Limb (tissue), 2 donors: ENCODE results near the gene RELN.
A peak's percentile ranks its signal among the peaks of the same experiment; 100 is the strongest.
"Not testable (repeated sequence)": the region's sequence is repeated elsewhere in the genome, so short reads cannot be mapped to it uniquely, and the experiment has no call there.

Experiments
- DNase-seq, 2 donors: peaks; one replicate each; pipeline ENCODE4 v3.0.0-alpha.2; 2016; ENCODE audit errors: extremely low spot score in 2 of 2

Gene RELN

DNA sequence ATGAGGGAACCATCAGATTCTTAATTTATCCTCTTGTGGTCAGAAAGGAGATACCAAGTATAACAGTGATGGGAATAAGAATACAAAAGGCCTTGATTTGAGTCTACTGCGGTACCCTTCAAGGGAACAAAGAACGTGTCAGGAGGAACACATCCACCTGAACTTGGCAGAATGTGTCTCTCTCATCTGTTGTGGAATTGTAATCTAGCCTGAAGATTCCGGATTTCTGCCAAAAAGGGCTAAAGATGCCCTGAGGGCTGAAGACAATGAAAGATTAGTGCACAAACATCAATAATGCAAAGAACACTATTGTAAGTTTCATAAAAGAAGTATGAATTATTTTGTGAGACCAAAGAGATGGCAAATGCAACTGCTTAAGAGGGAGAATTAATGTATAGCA lies 134.8 kb downstream of the RELN start:
- no peak for DNase-seq

- DNase-seq = peak in 1 of 2 donors; percentile 2
These were observed 138.1 kb downstream of the RELN start for GRCh38 chr7:103851357-103851756.

DNA sequence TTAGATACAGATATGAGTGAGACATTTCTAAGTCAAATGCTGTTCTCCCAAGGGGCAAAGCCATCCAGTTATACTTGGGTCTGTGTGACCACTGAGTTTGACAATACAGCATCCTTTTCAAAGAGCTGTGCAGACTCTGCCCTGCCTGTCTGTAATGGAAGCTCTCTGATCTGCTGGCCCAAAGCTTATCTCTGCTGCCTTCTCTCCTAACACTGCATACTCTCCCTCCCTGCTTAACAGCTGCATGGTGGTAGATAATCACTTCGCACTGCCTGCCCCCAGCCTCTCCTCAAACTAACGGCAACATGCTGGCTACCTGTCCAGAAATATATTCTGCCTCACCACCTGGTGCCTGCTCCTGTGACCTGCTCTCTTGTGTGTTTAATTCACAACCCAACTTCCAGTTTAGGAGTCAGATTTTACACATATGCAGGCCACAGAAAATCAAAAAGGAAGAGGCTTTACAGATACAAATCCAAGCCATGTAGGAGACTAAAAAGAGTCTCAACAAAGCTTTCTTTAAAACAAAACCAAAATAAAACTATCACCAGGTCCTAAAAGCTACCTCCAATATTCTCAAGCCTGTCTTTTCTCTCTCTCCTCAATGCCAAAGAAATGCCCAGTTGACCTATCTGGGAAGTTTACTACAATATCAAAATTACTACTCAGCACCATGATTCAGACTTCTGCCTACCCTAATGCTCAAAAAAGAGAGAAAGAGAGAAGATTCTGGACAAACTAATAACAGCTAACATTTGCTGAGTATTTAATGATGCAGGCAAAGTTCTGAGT lies 145.6 kb downstream of the RELN start:
- DNase-seq = no peak

DNA sequence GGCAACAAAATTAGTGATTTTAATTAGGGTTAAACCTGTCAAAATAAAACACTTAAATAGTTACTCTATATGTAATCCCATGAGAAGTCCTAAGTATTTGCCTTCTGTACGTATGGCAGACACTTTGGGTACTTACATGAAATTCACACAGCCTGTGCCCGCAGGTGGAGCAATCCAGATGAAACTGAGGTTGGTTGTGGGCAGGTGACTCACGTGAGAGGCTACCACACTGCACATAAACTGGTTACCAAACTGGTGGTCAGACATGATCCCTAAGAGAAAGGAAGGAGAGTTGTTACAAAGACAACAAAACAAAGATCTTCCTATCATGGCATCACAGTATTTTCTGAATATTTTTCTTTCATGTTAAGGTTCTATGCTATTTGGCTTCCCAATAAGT lies 156.1 kb downstream of the RELN start:
- DNase-seq = no peak

- no peak for DNase-seq
These were observed 157.0 kb downstream of the RELN start for GRCh38 chr7:103832438-103832837.

DNA sequence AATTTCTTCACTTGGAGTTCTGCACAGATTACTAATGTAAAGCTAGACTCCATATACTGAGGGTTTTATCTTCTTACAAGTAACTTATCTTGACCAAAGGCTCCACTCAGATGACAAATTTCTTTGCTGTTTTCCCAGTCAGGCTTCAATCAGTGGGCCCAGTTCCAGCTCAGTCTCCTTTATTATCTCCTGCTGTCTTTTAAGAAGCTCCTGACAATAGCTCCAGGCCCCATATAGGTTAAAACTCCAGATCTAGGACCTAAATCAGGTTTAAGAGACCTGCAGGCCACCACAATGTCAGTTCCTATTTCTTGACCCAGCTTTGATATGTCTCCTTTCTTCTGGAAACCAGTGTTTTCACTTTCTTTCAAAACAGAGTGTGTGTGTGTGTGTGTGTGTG lies 165.2 kb downstream of the RELN start:
- no peak for DNase-seq

- no peak for DNase-seq
These were observed 166.4 kb downstream of the RELN start for GRCh38 chr7:103823084-103823483.

DNA sequence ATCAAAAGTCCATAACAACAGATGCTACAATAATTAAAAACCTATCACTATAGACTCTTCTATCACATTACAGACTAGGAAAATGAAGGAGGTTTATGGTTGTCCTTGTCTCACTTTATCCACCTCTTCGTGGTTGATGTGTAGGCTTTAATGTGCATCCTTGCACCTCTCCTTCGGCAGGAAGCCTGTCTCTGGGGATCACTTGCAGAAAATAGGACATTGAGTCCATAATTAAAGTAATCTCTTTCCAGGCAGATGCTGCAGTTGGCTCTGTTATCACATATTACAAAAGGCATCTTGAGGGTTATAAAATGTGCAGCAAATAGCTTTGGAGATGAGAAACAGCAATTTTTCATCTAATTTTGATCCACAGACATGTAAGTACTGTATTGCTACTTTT lies 168.4 kb downstream of the RELN start:
- no peak for DNase-seq

DNA sequence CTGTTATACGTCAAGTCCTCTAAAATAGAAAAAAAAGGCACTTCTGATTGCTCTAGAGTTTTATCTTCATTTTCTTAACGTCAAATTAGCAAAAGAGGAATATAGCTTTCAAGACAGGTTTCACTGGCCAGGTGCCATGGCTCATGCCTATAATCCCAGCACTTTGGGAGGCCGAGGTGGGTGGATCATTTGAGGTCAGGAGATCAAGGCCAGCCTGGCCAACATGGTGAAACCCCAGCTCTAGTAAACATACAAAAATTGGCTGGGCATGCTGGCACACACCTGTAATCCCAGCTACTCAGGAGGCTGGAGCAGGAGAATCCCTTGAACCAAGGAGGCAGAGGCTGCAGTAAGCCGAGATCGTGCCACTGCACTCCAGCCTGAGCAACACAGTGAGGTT lies 173.5 kb downstream of the RELN start:
- DNase-seq = not testable (repeated sequence)

- no peak for DNase-seq
These were observed 175.5 kb downstream of the RELN start for GRCh38 chr7:103813970-103814369.

GRCh38 chr7:103811997-103812396 lies 177.5 kb downstream of the RELN start:
- no peak for DNase-seq

- DNase-seq = no peak
These were observed 178.2 kb downstream of the RELN start for GRCh38 chr7:103811290-103811689.

- DNase-seq = no peak
These were observed 179.2 kb downstream of the RELN start for GRCh38 chr7:103810112-103810744.

DNA sequence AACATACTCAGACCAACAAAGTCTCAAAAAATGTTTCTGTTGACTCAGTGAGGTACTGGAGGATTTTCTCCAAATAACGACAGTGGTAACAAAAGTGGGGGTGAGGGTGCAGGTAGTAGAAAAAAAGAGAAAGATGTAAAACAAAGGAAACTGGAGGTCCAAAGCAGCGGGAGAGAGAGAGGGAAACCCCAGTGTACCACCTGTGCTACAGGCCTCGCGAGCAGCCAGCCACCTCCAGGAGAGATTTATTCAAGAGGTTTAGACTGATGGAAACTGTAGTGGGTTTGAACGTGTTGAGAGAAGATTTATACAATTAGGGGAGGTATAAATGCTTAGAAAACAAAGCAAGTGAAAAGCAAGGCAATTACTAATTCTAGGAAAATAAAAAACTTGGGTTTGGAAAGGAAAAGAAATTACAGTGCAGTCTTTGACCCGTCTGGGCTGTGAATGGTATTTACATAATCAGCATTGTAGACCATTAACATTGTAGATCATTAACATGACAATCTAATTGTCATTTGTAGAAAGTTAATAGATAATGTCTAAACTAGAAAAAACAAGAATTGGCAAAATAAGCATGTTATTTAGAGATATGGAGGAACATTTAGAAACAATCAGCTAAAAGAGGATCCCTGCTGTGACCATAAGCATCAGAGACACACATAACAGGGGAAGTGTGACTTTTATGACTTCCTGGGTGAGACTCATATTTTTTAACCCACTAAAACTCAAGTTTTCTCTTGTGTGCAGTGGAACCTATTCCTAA lies 180.0 kb downstream of the RELN start:
- no peak for DNase-seq

- no peak for DNase-seq
These were observed 184.1 kb downstream of the RELN start for GRCh38 chr7:103805346-103805745.

DNA sequence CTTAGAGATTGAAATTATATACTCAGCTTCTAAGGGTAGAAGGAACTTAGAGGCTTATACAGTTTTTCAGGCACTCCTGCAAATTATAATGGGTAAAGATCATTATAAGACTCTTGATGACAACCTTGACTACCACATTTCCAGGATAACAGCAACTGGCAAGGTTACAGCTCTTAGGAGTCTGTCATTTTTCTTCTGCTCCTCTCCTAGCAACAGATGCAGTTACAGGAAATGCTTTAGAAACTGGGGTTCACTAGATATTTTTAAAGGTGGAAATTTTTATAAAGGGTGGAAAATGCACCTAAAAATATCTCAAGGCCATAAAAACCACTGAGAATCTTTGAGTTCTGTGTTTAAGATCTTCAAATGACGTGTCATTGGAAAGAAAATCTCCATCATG lies 185.8 kb downstream of the RELN start:
- DNase-seq = no peak

DNA sequence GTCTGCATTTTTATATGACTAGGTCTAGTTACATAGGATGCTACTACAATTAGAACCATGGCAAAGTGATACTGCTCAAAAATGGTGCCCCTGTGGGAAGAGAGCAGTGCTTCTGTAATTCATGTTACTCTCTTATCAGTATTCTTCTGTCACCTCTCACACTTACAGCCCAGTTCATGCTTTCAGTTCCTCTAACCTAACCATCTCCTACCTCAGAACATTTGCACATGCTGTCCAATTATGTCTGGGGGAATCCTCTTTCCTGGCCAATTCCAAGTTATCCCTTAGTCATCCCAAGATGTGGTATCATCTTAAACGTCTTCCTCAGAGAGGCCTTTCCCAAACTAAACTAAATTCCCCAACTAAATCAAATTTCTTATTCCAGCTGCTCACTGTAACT lies 190.2 kb downstream of the RELN start:
- no peak for DNase-seq

- no peak for DNase-seq
These were observed 191.7 kb downstream of the RELN start for GRCh38 chr7:103797647-103798307.

GRCh38 chr7:103796327-103796962 lies 193.0 kb downstream of the RELN start:
- no peak for DNase-seq

- no peak for DNase-seq
These were observed 193.7 kb downstream of the RELN start for GRCh38 chr7:103795787-103796186.

GRCh38 chr7:103795107-103795506 lies 194.4 kb downstream of the RELN start:
- DNase-seq = no peak
